ENCODE measurements around the gene AQP2. TPM values are rescaled to one million over a fixed set of nuclear protein-coding genes. Genes with fewer than 3 reads are reported as not detected.

The AQP2 gene
- total and polyA plus RNA-seq, 2 of the 4 experiments (the other 2 are of a cell fraction), result not detected

GRCh38 chr12:49969651-49970429, 19.3 kb downstream of the AQP2 start:
- Histone ChIP-seq H3K27me3 (ENCODE audit: control insufficient read depth, insufficient read depth, low read length) (peaks cover 66% of the 10 kb centered on the region), H2AFZ (replicated peaks; ENCODE audit: low read length, poor library complexity) (no peak overlapping the region), H3K18ac (ENCODE audit: low read depth, low read length) (no peak overlapping the region), H3K4ac (ENCODE audit: low read depth, low read length) (no peak overlapping the region), H2BK20ac (ENCODE audit: low read depth, low read length) (no peak overlapping the region), H2BK5ac (ENCODE audit: low read depth, low read length, poor library complexity, severe bottlenecking) (no peak overlapping the region), H3K36me3 (ENCODE audit: control insufficient read depth, insufficient read depth, low read length) (no peaks in the 10 kb centered on the region), H3K9ac (ENCODE audit: low read depth, low read length) (no peak overlapping the region), H4K8ac (ENCODE audit: low read depth in 2 of 2, low read length in 2 of 2) (no peak overlapping the region), H3K9me3 (ENCODE audit: control insufficient read depth, insufficient read depth, low read length) (no peaks in the 10 kb centered on the region), H3K56ac (ENCODE audit: extremely low read depth, insufficient read depth, low read length) (no peak overlapping the region), H4K20me1 (ENCODE audit: insufficient read depth, low read length) (no peaks in the 10 kb centered on the region), H3K4me2 (ENCODE audit: low read depth, low read length) (no peak overlapping the region), H3K79me1 (ENCODE audit: low read depth in 1 of 2, low read length in 2 of 2) (no peaks in the 10 kb centered on the region), H3K9me1 (ENCODE audit: insufficient read depth, low read length) (no peaks in the 10 kb centered on the region), H4K91ac (ENCODE audit: insufficient read depth, low read depth, low read length) (no peak overlapping the region), H3K23ac (ENCODE audit: low read depth, low read length) (no peak overlapping the region), H2AK9ac (replicated peaks; ENCODE audit: low read depth, low read length, poor library complexity) (no peak overlapping the region), H4K5ac (ENCODE audit: low read depth, low read length) (no peak overlapping the region), H3K27ac (ENCODE audit: insufficient read depth, low read length) (no peak overlapping the region), H3K4me1 (ENCODE audit: control insufficient read depth, insufficient read depth, low read length) (no peaks in the 10 kb centered on the region), H3K14ac (replicated peaks; ENCODE audit: low read depth, low read length) (no peak overlapping the region), H2BK15ac (ENCODE audit: low read depth, low read length) (no peak overlapping the region), H2AK5ac (ENCODE audit: low read depth, low read length) (no peak overlapping the region), H2BK120ac (ENCODE audit: low read depth, low read length) (no peak overlapping the region), H3K4me3 (ENCODE audit: insufficient read depth, low read depth, low read length) (no peak overlapping the region)
- BruUV-seq (replicated peaks), result no TSS peak
- dilution Hi-C loops (cut with HindIII; ENCODE audit: low sequenced_read_pairs, unreplicated experiment), result no loop called here
- intact Hi-C loops (cut with micrococcal nuclease), result loop anchor here (10.0 kb wide), 1 partner anchor 205 kb away; no protein-coding TSS in a partner anchor
- in situ Hi-C loops (cut with MboI; ENCODE audit: low sequenced_read_pairs), result loop anchor here (5.0 to 10.0 kb wide), 3 partner anchors 87 to 205 kb away; partner anchors contain the start of gene ASIC1
- DNase-seq, result no peak
- TF ChIP-seq RAD21 (IDR thresholded peaks at IDR 0.05; ENCODE audit: low read length) (no peak), CEBPB (IDR thresholded peaks at IDR 0.05; ENCODE audit: low read depth, low read length) (no peak), RFX5 (IDR thresholded peaks at IDR 0.05; ENCODE audit: low read depth, low read length) (no peak), RCOR1 (IDR thresholded peaks at IDR 0.05; ENCODE audit: insufficient replicate concordance, low read length) (no peak), POLR2A (IDR thresholded peaks at IDR 0.05; ENCODE audit: low read depth, low read length) (no peak)
- CTCF ChIA-PET, result interaction anchor here (1.2 to 4.0 kb wide), 2 partner anchors 86 to 101 kb away, joined by 4 to 33 read pairs; no protein-coding TSS in a partner anchor
- 48% methylated on average over 4 of the region's 12 CpGs; no CpG with 5 or more reads in 1 of the 2 experiments for WGBS, 2 experiments (ENCODE audit: extremely low coverage in 2 of 2, insufficient read length in 1 of 2)
- POLR2A ChIA-PET (ENCODE audit: unreplicated experiment), result no interaction called here
- ATAC-seq (ENCODE audit: low read depth), result no peak

Data from IMR-90 (cell line).